TTC549 (cell line): Measurements from ENCODE around the gene PRRX2.

ENCODE experiments used
- FAIRE-seq: peaks from 2 replicates; lab custom pipeline; 2012; peaks lifted over from hg19 to GRCh38; lab: Jason Lieb, UNC

PRRX2 gene

DNA sequence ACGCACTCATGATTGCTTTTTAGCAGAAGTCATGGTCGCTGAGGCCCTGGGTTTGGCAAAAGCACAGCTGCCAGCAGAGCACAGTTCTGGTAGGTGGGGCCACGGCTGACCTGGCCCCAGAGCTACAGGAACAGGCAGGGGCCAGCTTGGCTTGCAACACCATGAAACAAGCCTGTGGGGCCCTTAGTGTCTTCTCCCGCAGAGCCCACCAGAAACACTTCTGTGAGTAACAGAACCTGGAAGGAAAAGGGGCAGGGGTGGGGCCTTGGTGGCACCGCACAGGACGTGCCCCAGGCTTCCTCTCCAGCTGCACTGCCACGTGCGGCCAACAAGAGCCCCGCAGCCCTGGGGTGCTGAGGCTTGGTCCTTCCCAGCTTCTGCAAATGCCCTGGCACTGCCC lies 28.3 kb upstream of the PRRX2 start:
- FAIRE-seq, result no peak

DNA sequence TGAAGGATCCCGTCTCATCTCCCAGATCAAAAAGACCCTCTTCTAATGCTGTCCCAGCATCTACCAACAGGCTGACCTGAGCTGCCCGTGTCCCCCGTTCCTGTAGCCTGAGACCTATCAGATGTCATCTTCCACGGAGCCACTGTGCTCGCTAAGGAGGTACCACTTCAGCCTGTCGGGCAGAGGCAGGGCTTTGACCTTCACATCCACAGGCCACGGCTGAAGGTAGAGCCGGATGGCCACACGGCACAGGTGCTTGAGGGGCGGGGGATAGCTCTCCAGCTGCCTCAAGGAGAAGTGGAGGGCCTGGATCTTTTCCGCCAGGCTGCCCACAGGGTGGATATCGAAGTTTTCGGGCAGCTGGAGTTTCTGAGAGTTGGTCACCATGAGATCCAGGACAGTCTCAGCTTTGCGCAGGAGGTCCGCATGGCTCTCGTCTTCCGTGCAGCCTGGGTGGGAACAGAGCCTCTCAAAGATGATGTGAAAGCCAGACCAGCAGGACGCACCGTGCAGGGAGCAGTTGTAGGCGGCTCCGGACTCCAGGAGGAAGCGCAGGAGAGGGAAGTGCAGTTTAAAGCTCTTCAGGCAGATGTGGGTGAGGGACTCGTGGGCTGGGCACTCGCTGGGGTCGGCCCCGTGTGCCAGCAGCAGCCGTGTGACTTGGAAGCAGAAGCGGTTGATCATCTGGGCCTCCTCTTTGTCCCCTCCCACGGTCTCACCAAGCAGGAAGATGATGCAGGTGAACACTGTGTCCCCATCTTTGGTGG lies 27.6 kb upstream of the PRRX2 start:
- no peak for FAIRE-seq

- no peak for FAIRE-seq
Measured at GRCh38 chr9:129639034-129639630, 26.3 kb upstream of the PRRX2 start.

GRCh38 chr9:129639756-129640085 lies 25.7 kb upstream of the PRRX2 start:
- FAIRE-seq, result no peak

DNA sequence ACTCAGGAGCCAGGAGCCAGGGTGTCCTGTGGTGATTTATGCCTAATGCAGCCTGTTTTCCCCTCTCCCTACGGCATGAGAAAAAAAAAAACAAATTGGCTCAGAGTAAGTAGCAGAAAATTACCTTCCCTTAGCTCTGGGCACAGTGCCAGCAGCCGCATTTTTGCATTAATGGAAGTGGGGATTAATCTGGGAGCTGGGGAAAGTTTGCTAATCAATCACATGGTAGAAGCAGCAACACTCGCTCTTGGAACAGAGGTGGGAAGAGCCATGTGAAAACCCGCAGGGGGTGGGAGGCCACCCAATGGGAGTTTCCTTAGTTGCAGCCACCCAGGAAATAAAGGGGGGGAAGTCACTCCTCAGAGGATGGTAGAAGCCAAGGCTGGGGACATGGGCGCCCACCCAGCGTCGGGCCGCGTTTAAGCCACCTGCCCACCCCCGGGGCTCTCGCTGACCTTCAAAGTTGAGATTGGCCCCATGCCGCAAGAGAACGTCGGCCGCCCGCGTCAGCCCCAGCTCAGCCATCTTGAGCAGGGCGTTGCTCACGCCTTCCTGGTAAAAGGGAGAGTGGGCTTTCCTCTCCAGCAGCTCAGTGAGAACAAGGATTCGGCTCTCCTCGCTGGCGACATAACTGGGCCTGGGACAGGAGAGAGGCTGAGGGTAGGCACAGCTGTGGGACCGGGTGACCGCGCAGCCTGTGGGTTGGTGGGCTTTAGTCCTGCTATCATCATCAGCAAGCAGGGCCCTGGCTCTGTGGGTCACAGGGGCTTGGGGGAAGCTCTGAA lies 25.2 kb upstream of the PRRX2 start:
- no peak for FAIRE-seq

- no peak for FAIRE-seq
Measured at GRCh38 chr9:129640871-129641749, 24.3 kb upstream of the PRRX2 start.

GRCh38 chr9:129641750-129642585 lies 23.5 kb upstream of the PRRX2 start, which contains the start of gene ASB6:
ASB6 (minus strand) TSS chr9:129642151; CDS start chr9:129641999, 152 bp downstream.
- no peak for FAIRE-seq

GRCh38 chr9:129643706-129644105 lies 21.7 kb upstream of the PRRX2 start:
- FAIRE-seq, result no peak

DNA sequence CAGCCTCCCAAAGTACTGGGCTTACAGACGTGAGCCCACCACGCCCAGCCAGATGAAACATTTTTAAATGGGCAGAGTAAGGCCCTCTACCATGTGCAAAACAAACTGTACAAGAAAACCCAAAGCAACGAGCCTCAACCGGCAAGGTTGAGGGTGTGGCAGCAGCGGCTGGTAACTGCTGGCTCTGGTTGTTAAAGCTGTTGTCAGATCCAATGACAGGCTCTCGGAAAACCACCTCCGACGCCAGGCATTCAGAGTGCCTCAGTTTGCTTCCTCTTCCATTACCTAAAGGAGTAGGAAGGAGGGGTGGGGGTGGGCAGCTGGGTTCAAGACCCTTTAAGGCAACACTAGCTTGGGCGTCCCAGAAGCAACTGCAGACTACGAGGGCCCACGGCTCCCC lies 21.1 kb upstream of the PRRX2 start:
- no peak for FAIRE-seq

DNA sequence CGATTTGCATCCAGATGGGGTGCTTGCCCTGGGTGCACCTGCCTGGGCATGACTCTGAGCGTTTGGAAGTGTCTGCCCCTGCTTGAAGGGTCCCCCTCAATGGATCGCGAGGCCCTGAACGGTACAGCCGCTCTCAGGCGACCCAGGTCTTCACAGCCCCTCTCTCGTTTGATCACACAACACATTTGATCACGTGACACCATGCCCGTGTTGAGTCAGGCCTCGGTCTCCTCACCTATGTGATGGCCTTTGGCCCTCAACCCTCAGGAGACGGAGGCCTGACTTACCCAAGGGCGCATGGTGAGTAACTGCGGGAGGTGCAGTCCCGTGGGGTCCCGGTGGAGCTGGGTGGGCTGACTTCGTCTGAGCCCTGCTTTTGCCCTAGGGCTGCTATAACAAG lies 20.5 kb upstream of the PRRX2 start:
- FAIRE-seq, result no peak

GRCh38 chr9:129646252-129646651 lies 19.2 kb upstream of the PRRX2 start:
- no peak for FAIRE-seq

- FAIRE-seq, result no peak
Measured at GRCh38 chr9:129646654-129647053, 18.8 kb upstream of the PRRX2 start.

- FAIRE-seq, result no peak
Measured at GRCh38 chr9:129647635-129648034, 17.8 kb upstream of the PRRX2 start.

- no peak for FAIRE-seq
Measured at GRCh38 chr9:129648092-129648763, 17.2 kb upstream of the PRRX2 start.

GRCh38 chr9:129648764-129649115 lies 16.7 kb upstream of the PRRX2 start:
- FAIRE-seq, result no peak

DNA sequence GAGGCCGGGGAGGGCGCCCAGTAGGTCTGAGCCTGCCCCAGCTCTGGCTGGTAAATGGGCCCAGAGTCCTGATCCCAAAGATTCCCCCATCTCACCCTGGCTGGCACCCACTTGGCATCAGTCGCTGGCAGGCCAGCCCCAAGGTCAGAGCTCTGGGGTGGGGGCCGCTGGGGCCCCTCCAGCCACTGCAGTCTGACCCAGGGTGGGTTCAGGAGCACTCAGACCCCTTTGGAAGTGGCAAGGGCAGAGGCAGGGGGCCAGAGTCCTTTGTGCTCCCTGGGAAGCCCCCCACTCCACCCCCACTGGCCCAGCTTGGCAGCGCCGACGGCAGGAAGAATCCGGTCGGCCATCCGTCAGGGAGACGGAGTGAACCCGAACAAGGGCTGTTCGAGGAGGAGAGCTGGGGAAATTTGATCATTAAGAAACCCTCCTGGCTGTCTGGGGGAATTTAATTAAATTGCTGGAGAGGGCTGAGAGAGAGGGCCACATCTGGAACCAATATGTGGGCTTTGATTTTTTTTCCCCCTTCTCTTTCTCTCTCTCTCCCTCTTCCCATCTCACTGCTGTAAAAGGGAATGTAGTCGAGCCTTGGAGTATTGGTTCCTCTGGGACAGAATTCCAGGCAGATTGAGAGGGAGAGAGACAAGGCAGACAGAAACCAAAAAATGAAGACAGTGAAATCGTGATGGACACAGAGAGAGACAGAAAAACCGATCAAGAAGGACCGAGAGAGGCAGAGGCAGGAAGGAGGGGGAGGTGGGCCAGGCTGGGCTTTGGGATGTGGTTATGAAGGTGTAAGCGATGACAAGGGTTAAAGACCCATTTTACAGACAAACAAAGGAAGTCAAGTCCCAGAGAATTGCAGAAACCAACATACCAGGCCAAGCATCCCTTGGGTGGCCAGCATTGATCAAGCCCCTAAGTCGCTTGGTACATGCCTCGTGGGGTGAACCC lies 15.4 kb upstream of the PRRX2 start:
- FAIRE-seq, result no peak

DNA sequence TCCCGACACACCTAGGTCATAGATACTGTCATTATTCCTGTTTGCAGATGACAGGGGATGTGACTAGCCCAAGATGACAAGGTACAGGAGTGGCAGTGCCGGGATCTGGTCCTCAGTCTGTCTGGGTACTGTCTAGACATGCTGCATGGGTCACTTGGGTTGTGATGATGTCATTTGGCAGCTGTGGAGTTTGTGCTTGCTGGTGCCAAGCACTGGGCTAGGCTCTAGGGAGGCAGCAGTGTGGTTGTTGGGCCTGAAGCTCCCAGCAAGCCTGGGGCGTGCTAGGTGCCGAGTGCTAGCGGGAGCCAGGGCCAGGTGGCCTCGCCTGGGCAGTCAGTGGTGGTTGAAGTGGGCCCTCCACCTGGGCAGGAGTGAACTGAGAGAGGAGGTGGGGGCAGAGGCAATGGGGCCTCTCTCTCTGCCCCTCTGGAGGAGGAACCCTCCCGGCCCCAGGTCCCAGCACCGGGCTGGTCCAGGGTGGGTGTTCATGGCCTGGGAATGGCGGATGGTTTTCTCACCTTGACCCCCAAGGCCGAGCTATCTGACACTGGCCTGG lies 14.7 kb upstream of the PRRX2 start:
- FAIRE-seq, result no peak

DNA sequence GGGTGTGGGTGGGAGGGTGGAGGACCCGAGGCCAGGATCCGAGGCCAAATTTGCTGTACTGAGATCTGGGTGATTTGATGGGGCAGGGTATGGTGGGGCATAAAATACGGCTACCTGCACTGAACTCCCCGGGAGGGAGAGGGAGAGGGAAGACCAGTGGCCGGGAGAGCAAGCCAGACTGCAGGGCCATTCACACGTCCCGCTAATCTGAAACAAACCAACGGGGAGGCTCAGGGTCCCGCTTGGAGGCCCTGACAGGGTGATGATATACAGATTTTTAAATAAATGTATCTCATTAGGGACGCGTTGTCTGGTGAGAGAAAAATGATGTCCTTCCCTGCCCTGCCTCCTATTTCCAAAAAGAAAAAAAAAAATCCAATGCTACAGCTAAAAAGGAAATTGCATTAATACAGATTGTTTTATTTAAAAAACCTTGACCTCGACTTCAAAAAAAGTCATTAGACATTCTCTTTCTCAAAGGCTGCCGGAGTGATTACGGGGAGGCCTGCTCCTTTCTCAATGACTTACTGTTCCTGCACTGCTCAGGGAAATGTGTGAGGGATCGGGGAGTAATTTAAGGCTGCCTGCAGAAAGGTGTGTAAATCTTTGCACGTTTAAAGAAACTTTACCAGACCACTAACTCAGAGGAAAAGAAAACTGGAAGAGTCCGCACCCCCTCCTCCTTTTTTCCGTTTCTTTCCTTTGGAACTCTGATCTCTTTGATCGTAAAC lies 11.5 kb upstream of the PRRX2 start:
- no peak for FAIRE-seq

- FAIRE-seq, result no peak
Measured at GRCh38 chr9:129654554-129655040, 10.8 kb upstream of the PRRX2 start.
